ENCODE data around the gene FDX1. TPM values are rescaled to one million over a fixed set of nuclear protein-coding genes. Genes with fewer than 3 reads are reported as not detected.

FDX1 gene, protein sequence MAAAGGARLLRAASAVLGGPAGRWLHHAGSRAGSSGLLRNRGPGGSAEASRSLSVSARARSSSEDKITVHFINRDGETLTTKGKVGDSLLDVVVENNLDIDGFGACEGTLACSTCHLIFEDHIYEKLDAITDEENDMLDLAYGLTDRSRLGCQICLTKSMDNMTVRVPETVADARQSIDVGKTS
- total RNA-seq (2022; extraction: Qiagen RNA extraction): 14.7 to 17.9 TPM (median 17.2 TPM) in 5 replicates

DNA sequence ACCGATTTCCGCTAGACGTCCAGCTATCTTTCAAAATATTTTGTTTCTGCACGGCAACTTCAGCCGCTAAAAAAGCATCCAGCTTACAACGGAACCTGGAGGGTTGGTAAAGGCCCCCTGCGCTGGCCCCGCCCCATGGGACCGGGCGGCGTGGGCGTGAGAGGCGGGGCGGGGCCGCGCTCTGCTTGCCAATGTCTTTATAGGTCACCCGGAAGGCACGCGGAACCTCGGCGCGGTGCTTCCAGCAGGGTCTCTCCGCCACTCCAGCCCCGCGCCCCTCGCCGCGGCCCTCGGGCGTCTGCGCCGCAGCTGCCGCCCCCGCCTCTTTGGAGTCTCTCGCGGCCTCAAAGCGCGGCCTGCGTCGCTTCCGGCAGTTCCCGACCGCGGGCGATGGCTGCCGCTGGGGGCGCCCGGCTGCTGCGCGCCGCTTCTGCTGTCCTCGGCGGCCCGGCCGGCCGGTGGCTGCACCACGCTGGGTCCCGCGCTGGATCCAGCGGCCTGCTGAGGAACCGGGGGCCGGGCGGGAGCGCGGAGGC lies at the start of gene FDX1:
FDX1 (plus strand) TSS at position 218 of the 536 bp plus-strand sequence; CDS start at position 391, 173 bp downstream.

Other genes with a start within 250 kb of the FDX1 start
- gene RDX, start 133.3 kb upstream of the FDX1 start, total RNA-seq (2022; extraction: Qiagen RNA extraction): 94.6 to 151 TPM (median 142 TPM) in 5 replicates